DND-41 (cell line): ENCODE measurements around the gene KCNH1.

Experiments used
- ATAC-seq: fragments of 200-7000 bp; cut with Tn5 transposase; 3 replicates; pipeline ENCODE4 v1.9.1; 2021; ENCODE audit warnings: low read depth; ENCODE audit not compliant: insufficient read depth
- DNase-seq: peaks from one replicate; pipeline ENCODE4 v3.0.0-alpha.2; 2020
- H2AFZ ChIP-seq: 2 replicates; pipeline ENCODE4 v1.6.0; 2012; ENCODE audit warnings: low read depth, low read length
- H3K27ac ChIP-seq: 2 replicates; pipeline ENCODE4 v1.5.1; 2012; ENCODE audit warnings: low read length, inconsistent platforms
- H3K27me3 ChIP-seq: fragments of 200-600 bp; sonication (generic); 2 replicates; pipeline ENCODE4 v1.6.0; 2012; ENCODE audit warnings: low read length, mild to moderate bottlenecking, inconsistent platforms; ENCODE audit not compliant: insufficient read depth, poor library complexity
- H3K36me3 ChIP-seq: 2 replicates; pipeline ENCODE4 v1.5.1; 2012; ENCODE audit warnings: low read length, inconsistent platforms; ENCODE audit not compliant: insufficient read depth
- H3K4me1 ChIP-seq: 2 replicates; pipeline ENCODE4 v1.5.1; 2012; ENCODE audit warnings: mild to moderate bottlenecking, low read length; ENCODE audit not compliant: insufficient read depth
- H3K4me2 ChIP-seq: 2 replicates; pipeline ENCODE4 v1.6.0; 2012; ENCODE audit warnings: mild to moderate bottlenecking, moderate library complexity, low read length, inconsistent platforms; ENCODE audit not compliant: insufficient read depth
- H3K4me3 ChIP-seq, 2 experiments: fragments of 200-600 bp in 1 of 2; shearing (Covaris generic) in 1 of 2; 2 replicates each; pipeline ENCODE4 v1.5.1; 2012 to 2016; ENCODE audit warnings: inconsistent platforms in 2 of 2, low read length in 2 of 2, mild to moderate bottlenecking in 2 of 2, low read depth in 1 of 2, moderate library complexity in 1 of 2
- H3K79me2 ChIP-seq: 2 replicates; pipeline ENCODE4 v1.6.0; 2012; ENCODE audit warnings: low read length, inconsistent platforms; ENCODE audit not compliant: insufficient read depth
- H3K9ac ChIP-seq: 2 replicates; pipeline ENCODE4 v1.6.0; 2012; ENCODE audit warnings: low read depth, mild to moderate bottlenecking, inconsistent platforms, low read length, moderate library complexity
- H3K9me3 ChIP-seq: 2 replicates; pipeline ENCODE4 v1.5.1; 2012; ENCODE audit warnings: low read length, moderate library complexity, mild to moderate bottlenecking, inconsistent platforms; ENCODE audit not compliant: insufficient read depth, severe bottlenecking
- H4K20me1 ChIP-seq: 2 replicates; pipeline ENCODE4 v1.6.0; 2012; ENCODE audit warnings: low read length; ENCODE audit not compliant: insufficient read depth
- EZH2 ChIP-seq: IDR thresholded peaks from 3 replicates; pipeline ENCODE4 v1.6.1; 2012; ENCODE audit warnings: borderline replicate concordance, low read depth, mild to moderate bottlenecking, moderate library complexity, low read length, inconsistent platforms; ENCODE audit not compliant: severe bottlenecking
- TF ChIP-seq, protein P1 (sequence below): IDR thresholded peaks from 2 replicates; pipeline ENCODE4 v1.5.1; 2012; ENCODE audit warnings: borderline replicate concordance, low read length, moderate library complexity, mild to moderate bottlenecking; ENCODE audit not compliant: poor library complexity, severe bottlenecking; ENCODE audit errors: extremely low read depth

The KCNH1 gene

DNA sequence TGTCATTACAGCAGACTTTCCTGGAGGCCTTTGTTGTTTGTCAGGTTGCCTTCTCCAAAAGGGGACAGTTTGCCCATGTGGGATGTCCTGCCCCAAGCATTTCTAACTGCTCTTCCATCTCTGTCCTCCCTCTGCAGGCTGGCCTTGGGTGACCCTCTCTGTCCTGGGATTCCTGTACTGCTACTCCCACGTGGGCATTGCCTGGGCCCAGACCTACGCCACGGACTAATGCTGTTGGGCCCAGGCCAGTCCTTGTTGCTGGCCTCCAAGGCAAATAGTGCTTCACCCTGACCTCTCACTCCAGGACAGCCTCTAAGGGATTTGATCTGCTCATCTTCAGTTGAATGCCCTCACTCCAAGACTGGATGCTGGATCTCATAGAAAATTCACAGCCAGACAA, 459.8 kb downstream of the KCNH1 start:
- no peaks in the 10 kb centered on the region for H3K36me3 ChIP-seq

DNA sequence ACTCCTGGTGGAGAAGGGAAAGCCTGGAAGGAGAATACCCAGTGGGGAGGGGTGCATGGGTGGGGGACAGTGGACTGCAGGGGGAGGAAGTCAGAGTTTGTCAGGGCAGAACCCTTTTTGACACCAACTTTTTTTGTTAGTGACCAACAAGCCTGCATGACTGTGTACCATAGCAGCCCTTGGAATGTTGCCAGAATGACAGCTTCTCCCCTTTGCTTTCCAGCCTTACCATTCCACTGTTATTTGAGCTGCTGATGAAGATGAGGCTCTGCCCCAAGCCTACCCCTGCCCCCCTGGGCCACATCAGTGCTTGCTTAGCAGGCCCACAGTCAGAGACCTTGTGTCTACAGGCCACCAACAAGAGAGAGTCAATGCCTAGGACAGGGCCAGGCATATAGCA, 464.0 kb downstream of the KCNH1 start:
- no peaks in the 10 kb centered on the region for H3K4me1 ChIP-seq
- no peaks in the 10 kb centered on the region for H3K9me3 ChIP-seq
- H2AFZ ChIP-seq = no peak overlapping the region
- H4K20me1 ChIP-seq = no peaks in the 10 kb centered on the region
- no peaks in the 10 kb centered on the region for H3K79me2 ChIP-seq
- no peak overlapping the region for H3K4me2 ChIP-seq
- no peak overlapping the region for H3K27ac ChIP-seq
- H3K36me3 ChIP-seq = no peaks in the 10 kb centered on the region
- no peaks in the 10 kb centered on the region for H3K27me3 ChIP-seq
- H3K4me3 ChIP-seq = no peak overlapping the region
- TF ChIP-seq, protein P1, sequence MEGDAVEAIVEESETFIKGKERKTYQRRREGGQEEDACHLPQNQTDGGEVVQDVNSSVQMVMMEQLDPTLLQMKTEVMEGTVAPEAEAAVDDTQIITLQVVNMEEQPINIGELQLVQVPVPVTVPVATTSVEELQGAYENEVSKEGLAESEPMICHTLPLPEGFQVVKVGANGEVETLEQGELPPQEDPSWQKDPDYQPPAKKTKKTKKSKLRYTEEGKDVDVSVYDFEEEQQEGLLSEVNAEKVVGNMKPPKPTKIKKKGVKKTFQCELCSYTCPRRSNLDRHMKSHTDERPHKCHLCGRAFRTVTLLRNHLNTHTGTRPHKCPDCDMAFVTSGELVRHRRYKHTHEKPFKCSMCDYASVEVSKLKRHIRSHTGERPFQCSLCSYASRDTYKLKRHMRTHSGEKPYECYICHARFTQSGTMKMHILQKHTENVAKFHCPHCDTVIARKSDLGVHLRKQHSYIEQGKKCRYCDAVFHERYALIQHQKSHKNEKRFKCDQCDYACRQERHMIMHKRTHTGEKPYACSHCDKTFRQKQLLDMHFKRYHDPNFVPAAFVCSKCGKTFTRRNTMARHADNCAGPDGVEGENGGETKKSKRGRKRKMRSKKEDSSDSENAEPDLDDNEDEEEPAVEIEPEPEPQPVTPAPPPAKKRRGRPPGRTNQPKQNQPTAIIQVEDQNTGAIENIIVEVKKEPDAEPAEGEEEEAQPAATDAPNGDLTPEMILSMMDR = no peak
- H3K9ac ChIP-seq = no peak overlapping the region
- ATAC-seq (no peak), DNase-seq (no peak)

More for the DNA sequence above, 459.8 kb downstream of the KCNH1 start:
- H3K4me2 ChIP-seq = no peak overlapping the region
- H3K79me2 ChIP-seq = no peaks in the 10 kb centered on the region
- H3K27me3 ChIP-seq = no peaks in the 10 kb centered on the region
- H2AFZ ChIP-seq = no peak overlapping the region
- no peaks in the 10 kb centered on the region for H3K9me3 ChIP-seq
- no peaks in the 10 kb centered on the region for H4K20me1 ChIP-seq
- no peak overlapping the region for H3K9ac ChIP-seq
- no peak overlapping the region for H3K4me3 ChIP-seq
- DNase-seq = no peak
- TF ChIP-seq, protein P1 = no peak
- no peak for TF ChIP-seq EZH2
- no peak overlapping the region for H3K27ac ChIP-seq
- ATAC-seq = no peak
- no peaks in the 10 kb centered on the region for H3K4me1 ChIP-seq

DNA sequence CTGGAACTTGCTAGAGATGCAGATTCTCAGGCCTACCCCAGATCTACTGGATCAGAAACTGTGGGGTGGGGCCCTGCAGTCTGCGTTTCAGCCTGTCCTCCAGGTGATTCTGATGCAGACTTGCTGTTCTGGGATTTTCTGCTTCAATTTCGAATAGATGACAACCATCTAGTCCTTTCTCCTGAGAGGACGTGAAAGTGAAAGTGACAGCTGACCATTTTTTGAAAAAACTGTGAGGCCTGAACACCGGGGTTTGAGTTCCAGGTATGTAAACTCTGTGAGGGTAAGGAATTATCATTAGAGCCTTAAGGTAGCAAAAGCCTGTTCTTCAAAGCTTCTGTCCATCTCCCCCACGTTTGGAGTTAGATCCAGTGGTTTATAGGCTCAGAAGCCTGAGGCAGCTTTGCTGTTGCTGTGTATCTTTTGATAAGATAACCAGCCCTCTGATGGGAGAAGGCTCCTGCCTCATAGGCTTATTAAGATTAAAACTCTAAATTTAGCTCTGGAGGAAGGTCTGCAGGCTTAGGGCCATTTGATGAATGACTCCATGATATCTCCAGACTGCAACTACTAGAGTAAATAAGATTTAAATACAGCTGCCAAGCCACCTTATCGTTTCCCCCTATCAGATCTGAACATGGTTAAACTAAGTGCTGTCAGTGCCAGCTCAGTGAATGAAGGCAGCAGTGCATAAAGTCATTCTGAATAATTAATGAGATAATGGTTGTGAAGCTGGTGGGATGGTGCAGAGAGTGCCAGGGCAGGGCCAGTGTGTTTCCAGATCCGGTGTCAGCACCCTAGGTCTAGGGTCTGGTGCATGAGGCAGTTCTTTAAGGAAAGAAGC, 470.0 kb downstream of the KCNH1 start:
- Histone ChIP-seq H3K27me3 (no peaks in the 10 kb centered on the region), H3K27ac (no peak overlapping the region), H3K9ac (no peak overlapping the region), H2AFZ (no peak overlapping the region), H3K4me2 (no peak overlapping the region), H3K4me3 (no peak overlapping the region), H3K79me2 (no peaks in the 10 kb centered on the region), H4K20me1 (no peaks in the 10 kb centered on the region), H3K9me3 (no peaks in the 10 kb centered on the region), H3K36me3 (no peaks in the 10 kb centered on the region), H3K4me1 (no peaks in the 10 kb centered on the region)
- no peak for TF ChIP-seq EZH2
- TF ChIP-seq, protein P1 = no peak
- ATAC-seq (no peak), DNase-seq (no peak)
